ENCODE results near the gene ATP5F1D. TPM values are rescaled to one million over a fixed set of nuclear protein-coding genes. Genes with fewer than 3 reads are reported as not detected.
A peak's percentile ranks its signal among the peaks of the same experiment; 100 is the strongest.

The ATP5F1D gene
- total RNA-seq, 2 experiments from 2014 or later, result 161 to 180 TPM

DNA sequence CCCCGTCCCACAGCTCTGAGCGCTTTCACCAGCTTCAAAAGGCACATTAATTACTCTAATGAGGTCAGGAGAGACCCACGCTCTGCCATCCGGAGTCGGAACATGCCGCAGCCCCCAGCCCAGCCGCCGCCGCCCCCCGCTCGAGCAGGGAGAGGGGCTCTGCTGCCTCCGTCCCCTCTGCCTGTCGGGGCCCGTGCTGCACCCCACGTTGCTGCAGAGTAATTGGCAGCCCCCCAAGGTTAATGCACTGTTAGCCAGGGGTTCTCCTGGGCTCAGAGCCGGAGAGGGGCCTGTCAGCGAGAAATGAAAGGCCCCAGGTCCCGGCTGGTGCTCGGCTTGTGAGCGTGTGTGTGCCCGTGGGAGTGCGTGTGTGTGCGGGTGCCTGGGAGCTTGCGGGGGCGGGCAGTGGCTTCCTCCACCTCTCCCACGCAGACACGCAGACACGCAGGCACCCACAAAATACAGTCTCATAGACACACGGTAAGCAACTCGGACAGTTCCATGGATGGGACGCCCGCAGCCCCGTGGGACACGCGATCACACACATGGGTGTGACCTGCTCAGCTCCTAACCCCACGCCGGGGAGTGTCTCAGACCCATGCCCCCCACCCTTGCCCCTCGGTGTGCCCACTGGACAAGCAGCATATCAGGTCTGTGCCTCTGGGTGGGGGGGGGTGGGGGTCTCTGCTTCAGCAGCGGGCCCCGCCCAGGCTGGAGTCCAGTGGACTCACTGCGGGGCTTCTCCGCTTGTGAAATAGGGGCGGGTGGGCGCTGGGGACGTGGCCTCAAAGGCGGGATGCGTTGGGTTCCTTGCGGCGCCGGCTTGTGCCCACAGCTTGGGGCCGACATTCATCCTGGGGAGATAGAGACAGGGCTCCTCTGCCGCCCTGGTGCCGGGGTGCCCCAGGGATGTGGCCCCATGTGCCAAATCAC is 39.4 kb downstream of the ATP5F1D start:
- H3K9me3 Mint-ChIP-seq (ENCODE audit: low read depth), result no peaks in the 10 kb centered on the region
- ChIA-PET CTCF (interaction anchor here (1.4 to 1.5 kb wide), 2 partner anchors 10 to 75 kb away, joined by 3 to 5 read pairs; no protein-coding TSS in a partner anchor), POLR2A (no interaction called here)
- intact Hi-C loops (cut with DNase I, micrococcal nuclease), result no loop called here
- peaks cover 17% of the 10 kb centered on the region for H3K4me1 Mint-ChIP-seq
- no peak overlapping the region for H3K27ac Mint-ChIP-seq
- peaks cover 25% of the 10 kb centered on the region for H3K36me3 Mint-ChIP-seq (ENCODE audit: low read depth)
- no peak overlapping the region for H3K4me3 Mint-ChIP-seq
- H3K27me3 Mint-ChIP-seq, result peaks cover 14% of the 10 kb centered on the region
- no peak for ATAC-seq
- DNase-seq, result no peak

DNA sequence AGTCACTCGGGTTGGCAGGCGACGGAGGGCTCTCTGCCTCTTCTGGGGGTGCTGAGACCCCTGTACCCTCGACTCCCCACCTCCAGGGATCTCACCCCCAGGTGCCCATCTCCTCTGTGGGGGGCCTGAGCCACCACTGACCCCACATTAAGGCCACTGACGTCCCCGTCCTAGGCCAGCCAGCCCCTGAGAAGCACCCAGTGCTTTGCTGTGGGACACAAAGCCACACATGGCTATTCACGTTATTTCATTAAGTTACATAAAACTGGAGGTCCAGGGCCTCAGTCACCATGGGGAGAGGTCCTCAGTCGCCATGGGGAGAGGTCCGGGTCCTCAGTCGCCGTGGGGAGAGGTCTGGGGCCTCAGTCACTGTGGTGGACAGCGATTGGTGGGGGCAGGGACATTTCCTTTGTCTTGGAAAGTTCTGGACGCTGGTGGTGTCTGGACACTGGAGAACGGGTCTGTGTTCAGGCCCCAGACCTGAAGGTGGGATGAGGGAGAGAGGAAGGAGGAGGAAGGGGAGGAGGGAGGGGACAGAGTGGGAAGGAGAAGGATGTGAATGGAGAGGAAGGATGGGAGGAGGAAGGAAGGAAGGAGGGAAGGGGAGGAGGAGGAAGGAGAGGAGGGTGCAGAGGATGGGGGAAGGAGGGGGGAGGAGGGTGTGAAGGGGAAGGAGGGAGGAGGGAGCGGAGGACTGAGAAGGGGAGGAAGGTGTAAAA is 40.2 kb downstream of the ATP5F1D start:
- CTCF ChIA-PET, result no interaction called here
- no peak for ATAC-seq
- Mint-ChIP-seq H3K4me1 (peaks cover 16% of the 10 kb centered on the region), H3K27ac (no peak overlapping the region), H3K4me3 (peak overlapping the region; percentile 30), H3K27me3 (peaks cover 17% of the 10 kb centered on the region), H3K36me3 (ENCODE audit: low read depth) (peaks cover 22% of the 10 kb centered on the region), H3K9me3 (ENCODE audit: low read depth) (no peaks in the 10 kb centered on the region)
- intact Hi-C loops (cut with DNase I, micrococcal nuclease), result no loop called here
- DNase-seq, result no peak
- POLR2A ChIA-PET, result no interaction called here

DNA sequence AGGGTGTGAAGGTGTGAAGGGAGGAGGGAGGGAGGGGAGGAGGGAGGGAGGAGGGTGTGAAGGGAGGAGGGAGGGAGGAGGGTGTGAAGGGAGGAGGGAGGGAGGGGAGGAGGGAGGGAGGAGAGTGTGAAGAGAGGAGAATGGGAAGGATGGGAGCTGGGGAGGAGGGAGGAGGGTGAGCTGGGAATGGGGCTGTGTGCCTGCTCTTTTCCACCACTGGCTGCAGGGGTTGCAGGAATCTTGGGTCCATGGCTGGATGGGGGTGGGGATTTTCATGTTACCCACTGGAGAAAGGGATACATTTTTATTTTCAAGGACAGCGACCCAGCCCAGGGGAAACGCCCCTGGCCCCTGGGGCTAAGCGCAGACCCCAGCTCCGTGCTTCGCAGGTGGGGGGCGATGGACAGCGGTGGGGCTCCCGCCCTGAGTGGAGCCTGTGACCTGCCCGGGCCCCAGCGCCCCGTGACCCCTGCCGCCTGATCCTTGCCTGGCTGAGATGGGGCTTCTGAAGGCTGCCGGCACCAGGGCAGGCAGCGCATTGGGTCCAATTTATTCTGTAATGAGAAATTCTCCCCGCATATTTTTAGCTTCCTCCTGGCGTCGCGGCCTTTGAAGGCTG is 41.1 kb downstream of the ATP5F1D start:
- intact Hi-C loops (cut with DNase I, micrococcal nuclease), result no loop called here
- ATAC-seq, result no peak
- Mint-ChIP-seq H3K9me3 (ENCODE audit: low read depth) (no peaks in the 10 kb centered on the region), H3K4me1 (peaks cover 13% of the 10 kb centered on the region), H3K27ac (no peak overlapping the region), H3K27me3 (peaks cover 17% of the 10 kb centered on the region), H3K36me3 (ENCODE audit: low read depth) (peaks cover 18% of the 10 kb centered on the region), H3K4me3 (no peak overlapping the region)
- ChIA-PET POLR2A (no interaction called here), CTCF (no interaction called here)
- no peak for DNase-seq

DNA sequence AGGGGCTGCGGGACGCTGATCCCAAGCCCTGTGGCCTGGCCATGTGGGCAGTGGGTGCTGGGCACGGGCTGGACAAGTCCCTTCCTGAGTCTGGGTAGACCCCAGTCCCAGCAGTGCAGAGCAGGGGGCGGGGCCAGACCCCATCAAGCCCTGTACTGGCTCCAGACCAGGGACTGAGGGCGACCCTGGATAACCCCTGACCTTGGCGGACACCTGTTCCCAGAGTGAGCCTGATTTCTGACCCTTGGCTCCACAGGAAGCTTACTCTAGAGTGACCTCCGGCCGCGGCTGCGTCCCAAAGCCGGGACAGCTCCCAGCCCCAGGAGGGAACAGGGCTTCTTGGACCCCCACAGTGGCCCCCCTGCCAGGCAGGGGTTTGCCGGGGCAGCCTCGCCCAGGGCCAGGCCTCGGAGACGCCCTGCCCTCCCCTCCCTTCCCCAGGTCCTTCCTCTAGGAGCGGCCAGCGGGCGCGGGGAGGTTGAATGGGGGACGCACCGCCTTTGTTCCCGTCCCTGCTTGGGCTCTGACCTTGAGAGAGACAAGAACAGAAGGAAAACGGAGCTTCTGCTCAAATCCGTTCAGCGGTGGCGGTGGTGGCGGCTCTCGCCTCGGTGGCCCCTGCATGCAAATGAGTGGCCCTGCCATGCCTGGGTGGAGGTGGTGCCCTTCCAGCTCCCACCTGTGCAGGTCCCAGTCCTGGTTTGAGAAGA is 41.8 kb downstream of the ATP5F1D start:
- Mint-ChIP-seq H3K4me1 (peaks cover 8% of the 10 kb centered on the region), H3K4me3 (no peak overlapping the region), H3K27ac (no peak overlapping the region), H3K27me3 (peaks cover 17% of the 10 kb centered on the region), H3K9me3 (ENCODE audit: low read depth) (no peaks in the 10 kb centered on the region), H3K36me3 (ENCODE audit: low read depth) (peaks cover 13% of the 10 kb centered on the region)
- DNase-seq, result no peak
- ChIA-PET POLR2A (no interaction called here), CTCF (no interaction called here)
- intact Hi-C loops (cut with DNase I, micrococcal nuclease), result no loop called here
- ATAC-seq, result no peak

DNA sequence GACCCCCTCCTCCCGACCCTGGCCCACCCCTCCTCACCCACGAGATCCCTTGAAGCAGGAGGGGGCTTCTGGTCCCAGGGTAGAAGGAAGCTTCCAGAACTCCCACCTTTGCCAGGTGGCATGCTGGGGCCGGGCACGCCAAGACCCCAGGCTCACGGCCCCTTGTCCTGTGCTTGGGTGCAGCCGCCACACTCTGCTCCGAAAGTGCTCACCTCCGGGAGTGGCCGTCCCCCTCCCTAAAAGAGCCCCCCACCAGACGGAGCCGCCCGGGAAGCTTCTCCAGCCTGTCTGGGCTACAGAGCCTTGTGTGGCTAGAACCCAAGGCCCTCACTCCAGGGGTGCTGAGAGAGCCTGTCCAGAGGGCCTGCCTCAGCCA is 42.4 kb downstream of the ATP5F1D start:
- Mint-ChIP-seq H3K9me3 (ENCODE audit: low read depth) (no peaks in the 10 kb centered on the region), H3K4me1 (peaks cover 8% of the 10 kb centered on the region), H3K4me3 (no peak overlapping the region), H3K36me3 (ENCODE audit: low read depth) (peaks cover 10% of the 10 kb centered on the region), H3K27me3 (peaks cover 17% of the 10 kb centered on the region), H3K27ac (no peak overlapping the region)
- intact Hi-C loops (cut with DNase I, micrococcal nuclease), result no loop called here
- ChIA-PET CTCF (no interaction called here), POLR2A (no interaction called here)
- ATAC-seq (no peak), DNase-seq (no peak)

DNA sequence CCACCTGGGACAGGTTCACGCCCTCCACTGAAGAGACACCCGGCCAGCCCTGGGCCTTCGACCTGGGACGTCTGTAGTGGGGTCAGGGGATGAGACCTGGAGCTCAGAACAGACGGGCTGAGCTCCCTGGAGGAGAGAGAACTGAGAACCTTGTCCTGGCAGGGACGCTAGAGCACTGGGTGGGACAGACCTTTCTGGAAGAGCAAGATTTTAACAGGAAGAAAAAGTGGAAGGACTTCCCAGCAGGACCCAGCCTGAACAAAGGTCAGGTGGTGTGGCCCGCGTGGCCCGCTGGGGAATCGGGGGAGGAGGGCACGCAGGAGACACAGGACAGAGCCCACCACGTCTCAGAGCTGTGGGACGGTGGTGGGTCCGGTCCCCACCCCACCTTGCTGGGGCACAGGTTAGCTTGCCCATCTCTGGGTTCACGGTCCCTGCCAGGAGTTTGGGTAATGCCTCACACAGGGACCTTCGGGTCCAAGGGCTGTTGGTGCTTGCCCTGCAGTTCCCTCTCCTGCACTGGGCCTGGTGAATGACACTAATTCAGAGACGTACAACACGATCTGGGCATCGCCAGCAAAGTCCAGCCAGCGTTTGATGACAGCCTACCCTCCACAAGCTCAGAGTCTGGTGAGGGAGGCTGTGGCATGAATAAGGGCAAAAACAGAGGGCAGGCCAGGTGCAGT is 42.9 kb downstream of the ATP5F1D start:
- Mint-ChIP-seq H3K27me3 (peaks cover 17% of the 10 kb centered on the region), H3K4me1 (peaks cover 8% of the 10 kb centered on the region), H3K9me3 (ENCODE audit: low read depth) (no peaks in the 10 kb centered on the region), H3K27ac (no peak overlapping the region), H3K36me3 (ENCODE audit: low read depth) (peaks cover 10% of the 10 kb centered on the region), H3K4me3 (peak overlapping the region; percentile 18)
- no peak for ATAC-seq
- intact Hi-C loops (cut with DNase I, micrococcal nuclease), result no loop called here
- POLR2A ChIA-PET, result no interaction called here
- CTCF ChIA-PET, result interaction anchor here (0.7 kb wide), 1 partner anchor 73 kb away, joined by 3 read pairs; no protein-coding TSS in a partner anchor
- DNase-seq, result no peak

DNA sequence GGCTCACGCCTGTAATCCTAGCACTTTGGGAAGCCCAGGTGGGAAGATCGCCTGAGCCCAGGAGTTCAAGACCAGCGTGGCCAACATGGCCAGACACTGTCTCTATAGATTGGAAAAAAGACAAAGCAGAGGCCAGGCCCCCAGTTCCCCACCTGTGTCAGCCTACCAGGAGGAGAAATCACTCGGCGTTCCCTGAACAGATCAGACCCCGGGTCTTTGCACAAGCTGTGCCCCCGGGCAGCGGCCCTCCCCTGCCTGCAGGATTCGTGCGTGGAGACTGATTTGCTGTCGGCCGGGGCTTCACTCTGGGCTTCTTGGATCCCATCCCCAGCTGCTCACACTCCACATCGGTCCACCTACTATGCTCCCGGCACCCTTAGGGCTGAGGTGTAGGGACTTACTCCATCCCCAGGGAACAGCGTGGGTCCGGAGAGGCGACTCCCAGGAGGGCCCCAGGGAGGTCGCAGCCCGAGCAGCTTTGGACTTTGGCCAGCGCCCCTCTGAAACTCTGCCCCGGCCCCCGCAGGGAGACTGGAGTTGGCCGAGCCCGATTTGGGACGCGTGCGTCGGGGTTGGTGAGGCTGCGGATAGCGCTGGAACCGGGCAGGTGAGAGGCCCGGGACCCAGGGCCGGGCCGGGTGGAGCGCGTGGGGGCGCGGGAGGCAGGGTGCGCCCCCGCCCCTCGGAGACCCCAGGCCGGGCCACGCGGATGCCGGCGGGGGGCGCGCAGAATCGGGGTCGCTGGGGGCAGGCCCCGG is 43.6 kb downstream of the ATP5F1D start:
- ChIA-PET CTCF (interaction anchor here (0.7 kb wide), 1 partner anchor 74 kb away, joined by 3 read pairs; no protein-coding TSS in a partner anchor), POLR2A (no interaction called here)
- Mint-ChIP-seq H3K4me3 (peak overlapping the region; percentile 18), H3K27me3 (peaks cover 17% of the 10 kb centered on the region), H3K9me3 (ENCODE audit: low read depth) (no peaks in the 10 kb centered on the region), H3K36me3 (ENCODE audit: low read depth) (peaks cover 4% of the 10 kb centered on the region), H3K4me1 (peaks cover 2% of the 10 kb centered on the region), H3K27ac (no peak overlapping the region)
- intact Hi-C loops (cut with DNase I, micrococcal nuclease), result no loop called here
- DNase-seq (no peak), ATAC-seq (no peak)

DNA sequence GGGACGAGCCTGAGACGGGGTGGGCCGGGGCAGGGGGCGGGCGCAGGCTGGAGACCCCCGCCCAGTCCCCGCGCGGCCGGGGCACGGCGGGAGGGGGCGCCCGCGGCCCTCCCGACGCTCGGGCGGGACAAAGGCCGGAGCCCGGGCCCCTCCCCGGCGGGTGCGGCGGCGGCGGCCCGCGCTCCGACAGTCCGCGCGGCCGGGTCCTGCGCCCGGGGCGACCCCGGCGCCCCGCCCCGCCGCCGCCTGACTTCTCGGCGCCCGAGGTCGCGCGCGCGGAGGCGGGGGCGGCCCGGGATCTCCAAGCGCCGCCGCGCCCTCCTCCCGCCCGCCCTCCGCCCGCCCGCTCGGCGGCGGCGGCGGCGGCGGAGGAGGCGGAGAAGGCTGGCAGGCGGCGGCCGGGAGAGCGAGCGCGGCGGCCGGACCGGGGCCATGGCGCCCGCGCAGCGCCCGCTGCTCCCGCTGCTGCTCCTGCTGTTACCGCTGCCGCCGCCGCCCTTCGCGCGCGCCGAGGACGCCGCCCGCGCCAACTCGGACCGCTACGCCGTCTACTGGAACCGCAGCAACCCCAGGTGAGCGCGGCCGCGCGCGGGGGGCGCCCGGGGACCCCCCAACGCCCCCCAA is 44.3 kb downstream of the ATP5F1D start, which contains the start of gene EFNA2:
TSS of gene EFNA2 (plus strand) at position 137 of the 624 bp plus-strand sequence. CDS start at position 433, 296 bp downstream.
- peaks cover 2% of the 10 kb centered on the region for H3K4me1 Mint-ChIP-seq
- POLR2A ChIA-PET, result no interaction called here

DNA sequence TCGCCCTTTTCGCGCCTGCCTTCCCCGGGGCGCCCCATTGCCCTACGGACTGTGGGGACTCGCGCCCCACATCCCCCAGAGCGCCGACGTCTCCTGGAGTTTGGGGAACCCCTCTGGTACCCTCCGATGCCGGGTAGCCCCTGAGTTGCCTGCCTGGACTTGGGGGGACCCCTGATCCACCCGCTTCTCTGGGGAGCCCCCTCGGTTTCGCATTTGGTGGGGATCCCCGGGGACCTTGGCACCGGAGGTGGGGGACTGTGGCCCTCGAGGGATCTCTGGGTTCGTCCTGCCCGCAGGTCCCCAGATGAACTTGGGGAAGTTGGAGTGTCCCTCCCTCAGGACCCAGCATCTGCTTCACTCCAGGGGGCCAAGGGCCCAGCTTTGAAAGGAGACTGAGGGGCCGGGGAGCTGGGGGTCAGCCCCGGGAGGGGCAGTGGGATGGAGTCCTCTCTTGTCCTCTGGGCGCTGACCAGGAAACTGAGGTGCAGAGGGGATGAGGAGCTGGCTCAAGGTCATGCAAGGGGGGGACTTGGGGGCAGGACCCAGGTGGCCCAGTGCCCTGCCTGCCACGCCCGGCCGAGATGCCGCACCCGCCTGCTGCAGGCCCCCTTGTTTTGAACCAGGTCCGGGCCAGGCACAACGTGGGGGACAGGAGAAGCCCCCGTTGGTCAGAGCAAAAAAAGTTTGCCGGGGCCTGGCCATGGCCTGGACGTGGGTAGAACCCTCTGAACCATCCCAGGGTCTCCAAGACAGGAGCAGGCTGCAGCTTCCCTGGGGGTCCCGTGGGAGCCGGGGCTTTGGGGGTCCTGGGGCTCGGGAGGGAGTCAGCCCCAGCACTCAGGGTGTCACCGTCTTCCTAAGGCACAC is 45.2 kb downstream of the ATP5F1D start:
- Mint-ChIP-seq H3K9me3 (ENCODE audit: low read depth) (no peaks in the 10 kb centered on the region), H3K4me3 (no peak overlapping the region), H3K27ac (no peak overlapping the region), H3K4me1 (peaks cover 2% of the 10 kb centered on the region), H3K36me3 (ENCODE audit: low read depth) (no peaks in the 10 kb centered on the region), H3K27me3 (peaks cover 17% of the 10 kb centered on the region)
- intact Hi-C loops (cut with DNase I, micrococcal nuclease), result no loop called here
- POLR2A ChIA-PET, result no interaction called here
- ATAC-seq (no peak), DNase-seq (no peak)
- CTCF ChIA-PET, result interaction anchor here (0.6 to 1.2 kb wide), 3 partner anchors 9 to 42 kb away, joined by 3 to 5 read pairs (median 3); no protein-coding TSS in a partner anchor

More for the DNA sequence above, 44.3 kb downstream of the ATP5F1D start, which contains the start of gene EFNA2:
- no peak within 1 kb of the TSS for H3K27ac Mint-ChIP-seq
- intact Hi-C loops (cut with DNase I, micrococcal nuclease), result no loop called here
- DNase-seq, result peak; percentile 14
- peak within 1 kb of the TSS; percentile 18 for H3K4me3 Mint-ChIP-seq
- H3K36me3 Mint-ChIP-seq (ENCODE audit: low read depth), result no peaks in the 10 kb centered on the region
- ATAC-seq, result no peak
- CTCF ChIA-PET, result interaction anchor here (1.1 kb wide), 1 partner anchor 41 kb away, joined by 5 read pairs; no protein-coding TSS in a partner anchor
- H3K27me3 Mint-ChIP-seq, result peaks cover 17% of the 10 kb centered on the region
- no peaks in the 10 kb centered on the region for H3K9me3 Mint-ChIP-seq (ENCODE audit: low read depth)
